GM19324 (cell line): Measurements from ENCODE around the gene ACTN2.

Experiments
- ATAC-seq: cut with Tn5 transposase; IDR thresholded peaks from one replicate; pipeline ENCODE4 v1.9.1; 2021; ENCODE audit warnings: mild to moderate bottlenecking, moderate library complexity; ENCODE audit not compliant: unreplicated experiment, low FRiP score

The ACTN2 gene

DNA sequence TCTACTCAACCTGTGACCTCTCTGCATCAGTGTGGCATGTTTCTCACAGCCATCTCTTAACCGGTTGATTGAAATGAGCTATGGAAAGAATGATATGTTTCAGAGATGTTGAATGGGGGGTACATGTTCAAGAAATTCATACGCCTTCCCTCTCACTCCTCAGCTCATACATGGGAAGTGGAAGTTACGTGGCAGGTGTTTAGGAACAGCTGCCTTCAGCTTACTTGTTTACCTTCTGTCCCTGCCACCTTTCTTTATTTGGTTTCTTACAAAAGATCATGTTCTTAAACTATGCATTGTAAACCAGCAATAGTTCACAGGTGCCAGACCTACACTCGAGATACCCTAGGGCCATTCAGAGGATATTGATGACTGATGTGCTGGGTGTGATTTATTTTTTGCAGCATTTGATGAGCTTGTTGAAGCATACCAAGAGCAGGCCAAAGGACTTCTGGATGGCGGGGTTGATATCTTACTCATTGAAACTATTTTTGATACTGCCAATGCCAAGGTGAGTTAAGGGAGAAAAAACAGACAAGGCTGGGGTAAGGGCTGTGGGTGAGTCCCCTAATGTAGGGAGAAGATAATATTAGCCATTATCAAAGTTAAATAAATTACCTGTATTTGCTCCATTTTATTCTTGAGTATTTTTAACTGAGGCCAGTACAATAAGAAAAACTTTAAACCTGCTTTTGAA lies 126.2 kb downstream of the ACTN2 start:
- ATAC-seq = no peak
